GM10266 (cell line): ENCODE measurements around the gene CARD9.

Source experiments
- DNase-seq: peaks from one replicate; pipeline ENCODE4 v3.0.0; 2012; ENCODE audit errors: extremely low spot score
- TF ChIP-seq, protein P1 (sequence below): IDR thresholded peaks from 2 replicates; pipeline ENCODE4 v1.5.1; 2012; ENCODE audit warnings: mild to moderate bottlenecking, low read depth; ENCODE audit not compliant: control insufficient read depth, insufficient read depth; ENCODE audit errors: missing control alignments

Gene CARD9

DNA sequence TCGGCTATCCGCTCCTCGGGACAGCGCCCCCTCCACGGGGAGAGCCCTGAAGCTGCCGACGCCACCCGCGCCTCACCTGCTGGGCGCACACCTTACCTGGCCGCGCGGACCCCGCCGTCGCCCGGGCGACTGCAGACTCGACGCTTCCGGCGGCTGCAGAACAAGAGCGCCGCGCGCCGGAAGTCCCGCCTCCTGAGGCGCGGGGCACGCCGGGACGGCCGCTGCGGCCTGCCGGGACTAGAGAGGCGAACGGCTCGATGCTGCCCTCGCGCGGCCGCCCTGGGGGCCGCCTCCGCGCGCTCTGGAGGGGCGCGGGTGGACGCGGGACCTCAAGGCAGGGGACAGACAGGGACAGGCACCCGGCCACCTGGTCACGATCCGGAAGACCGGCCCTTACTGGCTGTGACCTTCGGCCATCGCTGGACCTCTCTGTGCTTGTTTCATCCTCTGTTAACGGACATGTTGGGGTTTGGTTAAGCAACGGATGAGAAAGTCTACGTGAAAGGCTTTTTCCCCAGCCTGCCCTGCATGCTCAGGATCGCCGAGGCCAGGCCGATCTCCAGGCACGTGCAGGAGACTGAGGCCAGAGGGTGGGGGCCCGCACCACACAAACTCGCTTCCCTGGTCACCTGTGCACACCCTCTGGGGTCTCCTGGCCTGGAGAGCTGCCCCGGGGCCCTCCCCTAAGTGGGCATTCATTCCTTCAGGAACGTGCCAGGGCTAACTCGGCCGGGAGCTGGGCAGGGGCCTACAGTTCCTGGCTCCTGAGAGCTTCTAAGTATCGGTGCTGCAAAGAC lies 26.8 kb upstream of the CARD9 start, which contains the start of gene SNAPC4:
TSS of gene SNAPC4 (minus strand) at position 133 of the 797 bp plus-strand sequence. CDS start 1,742 bp downstream, outside the sequence.
- TF ChIP-seq, protein P1, sequence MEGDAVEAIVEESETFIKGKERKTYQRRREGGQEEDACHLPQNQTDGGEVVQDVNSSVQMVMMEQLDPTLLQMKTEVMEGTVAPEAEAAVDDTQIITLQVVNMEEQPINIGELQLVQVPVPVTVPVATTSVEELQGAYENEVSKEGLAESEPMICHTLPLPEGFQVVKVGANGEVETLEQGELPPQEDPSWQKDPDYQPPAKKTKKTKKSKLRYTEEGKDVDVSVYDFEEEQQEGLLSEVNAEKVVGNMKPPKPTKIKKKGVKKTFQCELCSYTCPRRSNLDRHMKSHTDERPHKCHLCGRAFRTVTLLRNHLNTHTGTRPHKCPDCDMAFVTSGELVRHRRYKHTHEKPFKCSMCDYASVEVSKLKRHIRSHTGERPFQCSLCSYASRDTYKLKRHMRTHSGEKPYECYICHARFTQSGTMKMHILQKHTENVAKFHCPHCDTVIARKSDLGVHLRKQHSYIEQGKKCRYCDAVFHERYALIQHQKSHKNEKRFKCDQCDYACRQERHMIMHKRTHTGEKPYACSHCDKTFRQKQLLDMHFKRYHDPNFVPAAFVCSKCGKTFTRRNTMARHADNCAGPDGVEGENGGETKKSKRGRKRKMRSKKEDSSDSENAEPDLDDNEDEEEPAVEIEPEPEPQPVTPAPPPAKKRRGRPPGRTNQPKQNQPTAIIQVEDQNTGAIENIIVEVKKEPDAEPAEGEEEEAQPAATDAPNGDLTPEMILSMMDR = peak; percentile 97

DNA sequence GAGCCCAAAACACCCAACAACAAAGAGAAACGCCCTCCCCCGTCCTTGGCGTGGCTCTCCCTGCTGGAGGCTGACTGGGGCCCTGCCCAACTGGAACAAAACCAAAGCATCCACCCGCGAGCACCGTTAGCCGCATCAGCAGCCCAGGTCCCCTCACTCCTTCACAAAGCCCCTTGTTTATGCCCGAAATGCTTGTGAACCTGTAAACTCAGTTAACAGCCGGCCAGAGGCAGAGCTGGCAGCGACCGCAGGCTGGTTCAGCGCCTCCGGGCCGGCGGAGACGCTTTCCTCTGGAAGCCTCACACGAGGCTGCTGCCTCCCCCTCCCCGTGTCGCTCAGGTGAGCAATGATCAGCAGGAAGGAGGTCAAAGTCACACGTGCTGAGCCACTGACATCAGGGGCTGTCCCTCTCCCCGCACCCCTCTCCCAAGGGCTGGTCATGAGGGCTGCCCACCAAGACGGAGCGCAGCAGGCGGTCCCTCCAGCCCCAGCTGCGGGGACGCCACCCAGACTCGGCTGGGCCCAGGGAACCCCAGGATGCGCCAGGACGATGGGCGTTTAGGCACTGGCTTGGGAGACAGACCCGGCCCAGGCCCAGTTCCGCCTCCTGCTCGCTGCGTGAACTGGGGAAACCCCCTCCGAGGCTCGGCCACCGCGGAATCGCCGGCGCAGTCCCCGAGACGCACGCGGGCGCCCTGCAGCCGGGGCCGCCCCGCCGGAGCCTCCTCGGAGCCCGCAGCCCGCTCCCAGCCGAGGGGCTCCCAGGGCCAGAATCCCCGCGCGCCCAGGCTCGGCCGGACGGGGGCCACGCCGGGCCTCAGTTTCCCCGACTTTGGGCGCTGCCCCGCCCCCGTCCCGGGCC lies 25.9 kb upstream of the CARD9 start:
- DNase-seq = peak; percentile 70
- TF ChIP-seq, protein P1 = no peak

More for the DNA sequence above, 26.8 kb upstream of the CARD9 start, which contains the start of gene SNAPC4:
- peak; percentile 99 for DNase-seq

DNA sequence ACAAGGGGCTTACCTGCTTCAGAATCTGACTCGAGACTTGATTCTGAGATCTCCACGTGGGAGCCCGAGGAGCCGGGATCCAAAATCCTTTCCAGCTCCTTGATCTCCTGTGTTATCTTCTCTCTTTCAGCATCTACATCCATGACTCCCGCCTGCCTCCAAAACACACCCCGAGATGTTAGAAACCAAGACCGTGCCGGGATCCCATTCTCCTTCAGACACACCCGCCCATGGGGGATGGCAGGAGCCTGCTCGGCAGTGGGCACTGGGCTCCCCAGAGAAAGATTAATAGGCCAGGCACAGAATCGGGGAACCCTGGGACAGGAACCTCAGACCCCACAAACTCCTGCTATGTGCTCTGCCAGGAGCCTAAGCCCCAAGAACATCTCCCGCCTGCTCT lies 24.8 kb upstream of the CARD9 start:
- DNase-seq = no peak
- TF ChIP-seq, protein P1 = no peak

DNA sequence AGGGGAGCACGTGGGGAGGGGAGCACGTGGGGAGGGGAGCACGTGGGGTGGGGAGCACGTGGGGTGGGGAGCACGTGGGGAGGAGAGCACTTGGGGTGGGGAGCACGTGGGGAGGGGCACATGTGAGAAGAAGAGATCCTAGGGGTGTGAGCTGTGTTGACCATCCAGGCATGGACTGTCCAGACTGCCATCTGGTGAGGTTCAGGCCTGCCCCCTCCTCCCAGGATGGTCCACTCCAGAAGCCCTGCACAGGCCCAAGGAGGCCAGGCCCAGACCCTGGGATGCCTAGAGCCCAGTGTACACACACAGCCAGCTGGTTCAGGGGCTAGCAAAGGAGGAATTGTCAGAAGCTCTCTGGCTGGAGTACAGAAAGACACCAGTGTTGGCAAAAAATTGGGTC lies 24.2 kb upstream of the CARD9 start:
- TF ChIP-seq, protein P1 = no peak
- no peak for DNase-seq

DNA sequence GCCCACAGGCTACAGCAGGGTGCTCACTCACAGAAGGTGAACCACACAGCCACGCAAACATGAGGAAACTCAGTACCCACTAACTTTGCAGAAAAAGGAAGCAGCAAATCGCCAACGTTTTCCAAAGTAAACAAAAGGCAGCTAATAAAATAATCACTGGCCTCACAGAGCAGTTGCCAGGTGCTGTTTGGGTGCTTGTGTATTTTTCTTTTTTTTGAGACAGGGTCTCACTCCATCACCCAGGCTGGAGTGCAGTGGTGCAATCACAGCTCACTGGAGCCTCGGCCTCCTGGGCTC lies 22.7 kb upstream of the CARD9 start:
- TF ChIP-seq, protein P1 = no peak
- no peak for DNase-seq

DNA sequence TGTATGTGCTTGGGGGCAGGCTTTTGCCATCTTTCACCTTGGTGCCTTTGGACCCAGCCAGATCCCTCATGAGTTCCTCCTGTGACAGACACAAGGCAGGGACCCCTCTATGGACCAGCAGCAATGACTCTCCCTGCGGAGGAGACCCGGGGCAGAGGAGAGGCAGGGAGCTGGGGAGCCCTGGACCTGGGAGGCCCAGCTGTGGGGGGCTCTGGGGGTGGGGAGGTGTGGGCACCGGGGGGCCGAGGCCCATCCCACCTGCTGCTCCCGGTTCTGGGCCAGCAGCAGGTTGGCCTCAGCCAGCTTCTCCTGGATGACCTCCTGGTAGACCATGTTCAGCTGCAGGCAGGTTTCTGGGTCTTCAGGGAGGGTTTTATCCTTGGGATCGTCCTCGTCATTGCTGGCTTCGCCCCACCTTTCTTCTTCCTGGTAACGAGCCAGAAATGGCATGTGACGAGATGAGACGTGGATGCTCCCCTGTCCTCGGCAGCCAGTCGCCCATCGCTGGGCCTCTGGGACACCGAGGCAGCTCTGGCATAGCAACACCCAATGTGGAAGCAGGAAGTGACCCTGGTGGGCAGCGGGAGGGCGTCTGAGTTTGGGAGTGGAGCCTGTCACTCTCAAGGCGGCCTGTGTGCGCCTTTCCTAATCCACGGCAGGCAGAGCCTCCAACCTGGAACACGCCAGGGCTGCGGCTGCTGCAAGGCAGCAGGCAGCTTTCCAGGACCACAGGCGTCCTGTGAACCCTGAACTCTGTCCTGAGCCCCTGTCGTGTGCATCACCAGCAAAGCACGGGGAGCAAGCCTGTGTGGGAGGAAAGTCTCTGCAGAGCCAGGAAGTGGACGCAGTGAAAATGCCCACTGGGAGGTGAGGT lies 22.1 kb upstream of the CARD9 start:
- DNase-seq = no peak
- TF ChIP-seq, protein P1 = no peak
